Skeletal muscle cell (primary cell): ENCODE data around the gene PTPRE.

Source experiments
- DNase-seq: peaks from one replicate; pipeline ENCODE4 v3.0.0-alpha.2; 2010; ENCODE audit warnings: low read depth
- H3K4me3 ChIP-seq: 2 replicates; pipeline ENCODE4 v1.5.1; 2011; ENCODE audit warnings: low read depth, mild to moderate bottlenecking, control low read depth, low read length, moderate library complexity

Gene PTPRE

DNA sequence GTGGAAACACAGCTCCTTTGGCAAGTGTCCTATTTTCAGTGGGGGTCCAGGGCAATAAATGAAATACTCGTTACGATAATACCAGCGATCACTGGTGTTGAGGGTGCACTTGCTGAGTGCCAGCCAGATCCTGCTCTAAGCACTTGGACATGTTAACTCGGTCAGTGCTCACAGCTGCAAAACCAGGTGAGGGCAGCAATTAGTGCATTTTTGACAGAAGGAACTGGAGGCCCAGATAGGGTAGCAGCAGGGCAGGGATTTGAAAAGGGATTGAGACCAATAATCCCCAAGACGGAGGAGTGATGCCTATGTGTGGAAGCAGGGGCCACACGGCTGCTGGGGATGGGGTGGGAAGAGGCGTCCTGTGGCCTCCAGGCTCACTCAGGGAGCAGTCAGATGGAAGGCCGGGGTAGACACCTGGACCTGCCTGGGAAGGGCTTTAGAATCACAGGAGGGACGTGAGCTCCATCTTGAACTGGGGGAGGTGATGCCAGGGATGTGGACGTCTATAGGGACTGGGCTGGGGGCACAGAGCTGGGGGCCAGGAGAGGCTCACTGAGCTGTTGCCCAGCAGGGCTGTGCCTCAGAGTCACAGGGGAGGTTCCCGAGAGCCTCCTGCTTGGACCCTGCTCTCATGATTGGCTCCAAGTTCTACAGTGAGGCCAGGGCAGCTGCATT is 14.3 kb downstream of the PTPRE start:
- DNase-seq: no peak
- no peak overlapping the region for H3K4me3 ChIP-seq

DNA sequence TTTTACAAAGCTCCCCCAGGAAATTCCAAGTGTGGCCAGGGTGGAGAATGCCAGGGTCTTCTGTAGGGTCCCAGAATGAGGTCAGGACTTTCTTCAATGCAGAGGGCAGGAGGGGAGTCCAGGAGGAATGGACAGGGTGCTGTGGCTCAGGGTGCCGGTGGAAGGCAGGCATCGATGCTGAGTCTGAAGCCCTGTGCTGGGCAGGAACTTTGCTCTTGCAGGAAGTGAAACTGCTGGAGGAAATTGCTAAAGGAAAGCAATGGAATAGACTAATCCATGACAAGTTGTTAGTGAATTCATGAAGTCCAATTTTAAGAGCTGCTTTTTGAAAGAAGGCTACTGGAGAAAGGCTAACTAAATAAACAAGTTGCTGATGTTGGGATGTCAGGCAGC is 14.8 kb downstream of the PTPRE start:
- no peak overlapping the region for H3K4me3 ChIP-seq
- no peak for DNase-seq

DNA sequence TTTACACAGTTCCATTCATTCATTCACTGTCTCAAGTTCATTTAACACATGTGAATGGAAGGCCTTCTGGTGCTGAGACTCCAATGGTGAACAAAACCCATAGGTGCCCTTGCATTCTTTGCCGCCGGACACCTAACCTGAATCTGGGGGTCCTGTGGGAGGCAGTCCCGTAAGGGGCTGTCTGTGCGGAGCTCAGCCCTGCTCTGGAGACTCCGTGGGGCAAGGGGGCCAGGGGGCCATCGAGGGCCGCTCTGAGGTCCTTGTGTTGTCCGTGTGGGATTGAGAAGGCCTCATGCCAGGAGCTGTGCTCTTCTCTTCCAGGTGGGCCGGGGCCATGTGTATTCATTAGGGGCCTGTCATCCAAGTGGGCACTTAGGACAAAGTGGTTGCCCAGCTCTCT is 15.3 kb downstream of the PTPRE start:
- no peak for DNase-seq

DNA sequence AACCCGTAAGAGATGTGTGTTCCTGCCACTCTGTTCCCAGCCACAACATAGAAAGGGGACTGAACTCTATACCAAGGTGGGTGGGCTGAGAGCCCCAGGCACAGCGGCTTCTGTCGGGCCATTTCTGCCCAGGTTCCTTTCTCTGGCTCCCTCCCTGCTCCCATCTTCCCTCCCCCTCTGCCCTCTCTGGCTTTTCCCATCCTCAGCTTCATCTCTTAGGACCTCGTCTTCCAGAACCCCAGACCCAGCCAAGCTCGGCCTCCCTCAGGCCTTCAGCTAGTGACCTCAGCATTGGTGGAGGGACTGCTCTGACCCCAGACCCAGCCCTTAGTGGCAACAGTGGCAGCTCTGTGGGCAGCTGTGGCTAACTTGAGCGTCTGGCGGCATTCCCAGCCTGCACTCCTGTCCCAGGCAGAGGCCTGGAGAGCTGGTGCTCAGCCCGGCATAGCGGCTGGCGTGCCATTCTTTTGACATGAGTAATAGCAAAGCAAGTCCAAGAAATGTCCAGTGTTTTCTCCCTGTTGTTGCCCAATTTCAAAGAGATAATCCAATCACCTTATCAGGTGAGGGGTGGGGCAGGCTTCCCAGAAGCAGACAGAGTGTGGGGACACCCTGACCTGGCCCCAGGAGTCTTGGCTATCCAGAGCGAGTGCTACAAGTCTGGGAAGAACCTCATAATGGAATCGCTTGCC is 15.9 kb downstream of the PTPRE start:
- peak; percentile 38 for DNase-seq
- no peak overlapping the region for H3K4me3 ChIP-seq

More for the DNA sequence above, 15.3 kb downstream of the PTPRE start:
- no peak overlapping the region for H3K4me3 ChIP-seq

DNA sequence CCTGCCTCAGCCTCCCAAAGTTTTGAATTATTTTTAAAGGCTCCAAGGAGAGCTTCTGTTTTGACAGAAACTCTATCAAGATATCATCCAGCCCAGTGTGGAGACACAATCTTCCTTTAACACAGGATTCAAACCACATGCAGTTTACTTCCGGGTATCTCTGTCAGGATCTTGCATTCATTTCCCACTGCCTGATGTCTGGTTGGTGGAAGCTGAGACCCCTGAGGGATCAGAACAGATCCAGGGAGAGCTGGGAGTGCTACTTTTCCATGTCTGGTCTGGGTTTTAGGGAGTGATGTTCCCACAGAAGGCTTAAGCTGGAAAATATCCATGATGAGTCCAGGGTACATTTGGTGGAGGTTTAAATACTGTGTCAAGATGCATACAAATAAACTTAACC is 16.7 kb downstream of the PTPRE start:
- no peak for DNase-seq
- H3K4me3 ChIP-seq: no peak overlapping the region

DNA sequence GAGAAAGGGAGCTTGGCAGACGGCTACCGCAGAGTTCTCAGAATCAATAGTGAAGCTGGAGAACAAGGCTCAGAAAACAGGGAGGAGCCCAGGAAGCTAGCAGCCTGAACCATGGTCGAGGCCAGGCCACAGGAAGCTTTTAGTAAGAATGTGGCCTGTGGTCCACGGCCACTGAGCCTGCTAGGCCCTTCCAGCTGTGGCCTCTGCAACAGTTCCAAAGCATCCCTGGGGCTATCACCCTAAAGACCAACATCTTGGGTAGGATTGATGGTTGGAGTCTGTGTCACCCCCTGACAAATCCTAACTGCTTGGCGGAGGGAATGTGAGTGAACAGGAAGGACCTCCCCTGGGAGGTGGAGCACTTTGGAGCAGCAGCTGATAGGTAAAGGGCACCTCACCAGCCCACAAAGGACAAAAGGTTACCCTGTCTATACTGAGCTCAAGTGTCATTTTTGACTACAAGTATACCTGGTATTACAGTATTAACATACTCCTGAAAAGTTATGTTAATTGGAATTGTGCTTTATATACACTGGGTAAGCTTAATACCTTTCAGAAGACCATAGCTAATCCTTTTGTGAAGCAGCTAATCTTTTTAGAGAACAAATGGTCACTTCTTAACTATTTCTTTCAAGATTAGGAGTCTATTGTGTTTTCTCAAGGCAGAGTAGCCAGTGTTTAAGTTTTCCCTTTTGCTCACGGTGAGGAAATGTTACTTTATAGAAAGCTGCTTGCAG is 18.7 kb downstream of the PTPRE start:
- no peak for DNase-seq

DNA sequence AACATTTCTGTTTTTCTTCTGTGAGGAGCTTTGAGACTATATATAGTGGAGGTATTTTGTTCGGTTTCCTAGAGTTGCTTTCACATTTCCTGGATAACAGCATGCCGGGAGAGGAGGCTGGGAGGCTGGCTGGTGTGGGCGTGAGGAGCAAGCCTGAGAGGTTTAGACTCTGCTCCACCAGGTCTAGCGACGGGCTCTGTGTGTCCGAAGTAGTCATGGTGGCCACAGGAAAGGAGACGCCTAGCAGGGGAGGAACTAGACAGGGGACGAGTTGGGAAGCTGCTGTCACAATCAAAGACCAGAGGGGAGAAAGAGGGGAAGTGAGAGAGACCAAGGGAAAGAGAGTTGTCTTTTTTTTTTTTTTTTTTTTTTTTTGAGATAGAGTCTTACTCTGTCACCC is 19.6 kb downstream of the PTPRE start:
- no peak for DNase-seq
- no peak overlapping the region for H3K4me3 ChIP-seq

More for the DNA sequence above, 18.7 kb downstream of the PTPRE start:
- H3K4me3 ChIP-seq: no peak overlapping the region

DNA sequence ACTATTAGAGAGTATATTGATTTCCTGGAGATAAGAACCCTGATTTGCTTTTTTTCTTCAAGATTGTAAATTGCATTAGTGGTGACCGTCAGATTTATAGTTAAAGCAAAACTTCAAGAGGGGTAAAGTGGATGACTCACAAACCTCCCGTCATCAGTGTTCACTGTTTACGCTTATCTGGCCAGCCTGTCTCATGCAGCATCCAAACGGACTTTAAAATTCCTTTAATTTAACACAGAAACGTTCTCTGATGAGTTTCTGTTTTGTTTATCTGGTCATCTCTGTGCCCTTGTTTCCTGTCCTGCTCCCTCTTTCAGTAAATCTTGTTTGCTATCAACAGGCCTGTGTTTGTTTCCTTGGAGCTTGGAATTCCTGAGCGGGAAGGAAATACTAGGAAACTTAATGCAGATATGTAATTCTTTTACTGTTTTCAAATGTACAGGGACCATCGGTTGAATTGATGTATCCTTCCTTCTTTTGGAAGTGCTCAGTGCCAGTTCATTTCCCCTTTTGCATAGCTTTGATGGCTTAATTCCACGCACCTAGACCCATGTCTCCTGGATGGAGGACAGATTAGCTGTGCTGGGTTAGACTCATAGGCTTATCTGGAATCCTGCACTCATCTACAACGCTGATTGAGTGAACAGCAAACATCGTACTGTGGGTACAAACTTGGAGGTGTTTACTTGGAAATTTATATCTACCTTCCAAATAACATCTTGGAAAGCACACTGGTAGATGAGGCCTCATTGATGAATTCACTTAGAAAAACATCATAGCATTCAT is 21.3 kb downstream of the PTPRE start:
- no peak for DNase-seq
- H3K4me3 ChIP-seq: no peak overlapping the region

DNA sequence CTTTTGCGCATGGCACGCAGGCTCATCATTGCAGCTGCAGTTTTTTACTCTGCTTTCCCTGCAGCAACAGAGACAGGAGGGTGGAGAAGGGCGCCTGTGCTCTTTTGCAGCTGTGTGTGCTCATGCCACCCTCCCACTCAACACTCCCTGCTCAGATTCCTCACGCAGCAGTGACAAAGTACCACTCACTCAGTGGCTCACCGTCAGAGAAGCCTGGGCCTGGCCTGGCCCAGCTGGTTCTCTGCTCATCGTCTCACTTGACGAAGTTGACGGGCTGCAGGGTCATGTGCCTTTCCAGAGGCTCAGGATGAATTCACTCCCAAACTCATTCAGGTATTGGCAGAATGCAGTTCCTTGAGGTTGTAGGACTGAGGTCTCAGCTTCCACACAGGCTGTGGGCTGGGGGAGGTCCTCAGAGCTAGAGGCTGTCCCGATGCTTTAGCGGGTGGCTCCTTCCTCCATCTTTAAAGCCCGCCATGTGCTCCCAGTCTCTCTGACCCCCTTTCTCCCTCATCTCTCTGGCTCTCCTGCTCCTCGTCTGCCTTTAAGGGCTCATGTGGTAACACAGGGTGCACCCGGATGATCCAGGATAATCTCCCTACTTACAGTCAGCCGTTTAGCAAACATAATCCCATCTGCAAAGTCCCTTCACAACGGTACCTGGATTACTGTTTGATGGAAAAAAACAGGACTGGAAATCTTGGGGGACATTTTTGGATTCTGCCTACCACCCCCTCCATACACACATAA is 25.8 kb downstream of the PTPRE start:
- H3K4me3 ChIP-seq: no peak overlapping the region
- DNase-seq: no peak

DNA sequence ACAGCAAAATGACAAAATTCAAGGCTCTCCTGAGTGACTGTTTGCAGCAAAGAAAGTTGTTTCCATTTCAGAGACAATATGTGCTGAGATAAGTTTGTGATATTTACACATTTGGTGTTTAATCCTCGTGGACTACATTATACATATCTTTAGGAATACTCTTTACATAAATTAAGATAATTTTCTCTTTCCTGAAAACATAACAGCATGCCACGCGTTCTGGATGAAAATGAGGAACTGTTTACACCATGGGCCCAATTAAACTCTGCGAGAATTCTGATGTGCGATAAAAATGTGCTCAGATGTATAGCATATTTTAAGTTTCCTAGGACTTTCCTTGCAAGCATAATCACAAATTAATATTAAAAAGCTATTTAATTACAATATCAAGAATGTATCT is 26.4 kb downstream of the PTPRE start:
- no peak for DNase-seq
- no peak overlapping the region for H3K4me3 ChIP-seq

DNA sequence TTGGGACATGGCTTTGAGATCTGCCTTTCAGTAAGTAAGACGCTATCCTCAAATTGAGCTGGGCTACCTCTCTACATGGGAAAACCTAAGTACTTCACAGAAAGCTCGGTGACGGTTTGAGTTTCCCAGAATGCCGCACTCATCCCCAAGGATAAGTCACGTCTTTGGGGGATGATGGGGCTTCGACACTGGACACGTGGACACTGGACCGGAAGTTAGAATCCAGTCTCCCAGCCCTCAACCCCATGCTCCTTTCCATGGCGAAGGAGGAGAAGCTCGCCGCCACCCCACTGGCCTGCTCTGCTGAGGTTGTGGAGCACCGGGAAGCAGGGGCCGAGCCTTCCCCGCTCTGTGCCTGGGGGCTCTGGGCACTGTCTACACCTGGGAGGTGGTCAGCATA is 27.5 kb downstream of the PTPRE start:
- no peak overlapping the region for H3K4me3 ChIP-seq
- no peak for DNase-seq

DNA sequence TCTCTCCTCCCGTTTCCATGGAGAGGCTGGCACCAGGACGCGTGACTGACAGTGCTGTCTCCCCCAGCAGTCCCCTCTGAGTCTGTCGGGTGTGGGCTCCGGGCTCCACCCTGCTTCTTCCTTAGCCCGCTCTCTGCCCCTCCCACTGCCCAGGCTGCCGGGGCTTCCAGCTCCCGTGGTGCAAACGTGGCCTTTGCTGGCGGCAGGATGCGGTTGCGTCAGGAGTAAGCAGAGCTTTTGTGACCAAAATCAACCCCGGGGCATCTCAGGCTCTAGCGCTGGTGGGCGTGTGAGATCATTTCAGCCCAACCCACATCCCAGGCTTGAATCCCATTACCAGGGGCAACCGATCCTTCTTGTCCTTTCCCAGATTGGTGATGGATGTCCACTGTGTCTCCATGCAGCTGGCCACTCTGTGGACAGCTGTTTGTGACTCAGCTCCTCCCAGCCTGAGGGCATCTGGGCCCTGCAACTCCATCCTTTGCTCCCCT is 28.2 kb downstream of the PTPRE start:
- DNase-seq: peak; percentile 10
- H3K4me3 ChIP-seq: no peak overlapping the region

DNA sequence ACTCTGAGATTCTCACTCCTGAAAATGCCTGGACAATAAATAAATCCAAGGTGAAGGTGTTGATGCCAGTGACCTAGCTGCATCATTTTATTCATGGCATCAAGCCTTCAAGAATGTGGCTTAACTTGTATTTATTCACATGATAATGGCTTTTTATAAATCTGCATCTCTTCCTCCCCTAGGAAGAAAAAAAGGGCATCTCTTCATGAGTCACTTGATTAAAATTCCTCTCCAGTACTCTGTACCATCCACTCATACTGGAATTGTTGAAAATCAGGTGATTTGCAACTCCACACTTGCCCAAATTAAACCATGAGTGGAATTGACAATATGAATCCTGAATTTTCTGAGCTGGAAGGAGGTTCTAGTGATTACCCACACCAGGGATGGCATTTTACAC is 30.2 kb downstream of the PTPRE start:
- no peak for DNase-seq
- H3K4me3 ChIP-seq: no peak overlapping the region

DNA sequence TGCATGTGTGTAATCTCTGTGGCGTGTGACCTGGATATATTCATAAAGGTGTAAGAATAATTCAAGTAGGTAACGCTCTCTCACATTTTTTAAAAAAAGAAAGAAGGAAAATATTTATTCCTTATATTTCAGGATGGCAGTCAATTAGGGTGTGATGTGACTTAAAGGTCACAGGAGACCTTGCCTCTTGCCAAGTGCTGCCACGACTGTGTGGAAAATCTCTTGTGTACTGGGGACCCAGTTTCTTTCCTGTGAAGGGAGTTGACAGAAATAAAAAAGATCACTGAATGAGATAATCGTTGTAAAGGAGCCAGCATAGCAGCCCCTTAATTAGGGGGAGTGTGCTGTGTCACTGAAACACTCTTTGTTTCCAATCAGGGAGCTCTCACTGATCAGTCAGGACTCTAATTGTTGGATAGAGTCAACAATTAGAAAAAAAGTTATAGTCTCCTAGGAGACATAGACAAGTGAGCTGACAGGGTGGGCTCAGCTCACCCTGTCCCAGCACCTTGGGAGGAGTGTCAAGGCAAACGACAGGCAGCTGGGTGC is 31.1 kb downstream of the PTPRE start:
- DNase-seq: no peak
- H3K4me3 ChIP-seq: no peak overlapping the region

DNA sequence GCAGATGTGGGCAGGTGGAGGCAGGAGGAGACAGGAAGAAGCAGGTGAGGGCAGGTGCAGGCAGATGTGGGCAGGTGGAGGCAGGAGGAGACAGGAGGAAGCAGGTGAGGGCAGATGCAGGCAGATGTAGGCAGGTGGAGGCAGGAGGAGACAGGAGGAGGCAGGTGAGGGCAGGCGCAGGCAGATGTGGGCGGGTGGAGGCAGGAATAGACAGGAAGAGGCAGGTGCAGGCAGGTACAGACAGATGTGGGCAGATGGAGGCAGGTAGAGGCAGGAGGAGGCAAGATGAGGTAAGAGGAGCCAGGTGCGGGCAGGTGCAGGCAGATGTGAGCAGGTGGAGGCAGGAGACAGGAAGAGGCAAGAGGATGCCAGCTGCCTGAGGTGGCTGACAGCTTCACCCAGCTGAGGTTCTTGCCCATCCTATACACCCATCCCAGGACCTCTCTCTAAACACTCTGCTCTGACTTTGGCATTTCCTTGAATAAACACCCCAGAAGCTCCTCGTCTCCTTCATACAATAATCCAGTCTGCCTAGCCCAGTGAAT is 33.0 kb downstream of the PTPRE start:
- no peak overlapping the region for H3K4me3 ChIP-seq
- DNase-seq: no peak

DNA sequence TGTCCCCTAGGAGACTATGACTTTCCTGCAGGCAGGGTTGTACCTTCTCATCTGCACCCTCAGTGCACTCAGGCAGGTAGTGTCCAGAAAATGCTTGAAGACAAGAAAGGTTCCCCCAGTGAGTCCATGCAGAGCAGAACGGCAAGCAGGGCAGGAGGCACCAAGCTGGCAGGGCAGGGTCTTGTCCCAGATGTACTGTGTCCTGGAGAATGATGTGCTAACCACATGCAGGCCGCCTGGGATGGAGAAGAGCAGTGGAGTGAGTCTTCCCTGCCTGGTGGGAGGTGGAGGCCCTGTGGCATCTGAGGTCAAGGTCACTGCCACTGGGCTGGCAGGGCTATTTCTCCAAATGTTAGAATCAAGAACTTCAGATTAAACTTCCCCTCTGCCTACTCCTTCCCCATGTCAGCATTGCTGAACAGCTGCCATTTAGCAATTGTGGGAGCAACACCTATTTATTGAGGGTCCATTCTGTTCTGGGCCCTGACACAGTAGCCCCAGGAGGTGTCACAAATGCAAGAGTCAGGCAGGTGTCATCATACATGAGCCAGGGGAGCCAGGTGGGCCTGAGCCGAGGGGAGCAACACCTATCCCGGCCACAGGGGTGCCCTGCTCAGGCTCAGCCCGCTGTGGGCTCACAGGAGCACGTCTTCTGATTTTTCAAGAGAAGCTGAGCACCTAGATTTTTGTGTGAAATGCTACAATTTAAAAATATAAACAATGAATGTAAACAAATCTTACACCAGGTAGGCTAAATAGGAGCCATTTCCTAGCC is 34.1 kb downstream of the PTPRE start:
- no peak for DNase-seq
- no peak overlapping the region for H3K4me3 ChIP-seq

DNA sequence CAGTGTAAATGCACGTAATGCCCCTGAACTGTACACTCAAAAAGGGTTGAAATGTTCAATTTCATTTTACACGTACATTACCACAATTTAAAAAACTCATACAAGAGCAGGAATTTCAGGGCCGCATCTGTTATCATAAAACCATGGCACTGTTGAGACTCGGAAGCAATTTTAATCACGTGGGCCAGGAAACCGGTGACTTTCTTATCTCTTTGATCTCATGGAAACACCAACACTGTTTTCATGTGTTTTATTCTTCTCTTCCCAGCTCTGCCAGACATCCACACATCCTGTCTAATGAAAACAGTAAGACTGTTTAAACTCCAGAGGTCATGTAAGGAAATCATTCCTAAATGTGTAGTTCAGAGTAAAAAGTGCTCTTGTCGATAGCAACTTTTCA is 35.9 kb downstream of the PTPRE start:
- no peak for DNase-seq
- no peak overlapping the region for H3K4me3 ChIP-seq

DNA sequence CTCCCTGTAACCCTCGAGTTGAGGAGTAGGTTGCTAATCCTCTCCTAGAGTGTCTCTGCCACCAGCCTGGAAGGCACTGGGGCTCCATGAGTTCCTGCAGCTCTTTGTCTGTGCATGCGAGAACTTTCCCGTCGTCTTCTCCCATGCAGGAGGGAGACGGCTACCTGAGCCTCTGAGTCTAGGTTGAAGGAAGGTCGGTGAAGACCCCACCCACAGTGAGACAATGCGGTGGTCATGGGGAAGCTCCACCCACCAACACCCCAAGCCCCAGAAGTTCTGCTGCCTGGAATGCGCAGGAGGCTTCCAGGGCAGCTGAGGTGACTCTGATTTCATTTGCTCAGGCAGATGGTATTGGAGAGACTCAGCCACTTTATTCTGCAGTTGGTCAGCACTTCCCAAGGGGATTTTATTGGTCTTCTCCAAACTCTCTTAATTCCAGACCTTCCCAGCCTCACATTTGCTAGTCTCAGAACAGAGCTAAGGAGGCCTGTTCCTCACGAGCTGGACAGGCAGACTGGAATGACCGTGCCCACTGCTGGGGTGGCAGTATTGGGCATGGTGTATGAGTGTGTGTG is 36.5 kb downstream of the PTPRE start:
- DNase-seq: no peak
- no peak overlapping the region for H3K4me3 ChIP-seq
